ENCODE results near the gene ELL2. TPM values are rescaled to one million over a fixed set of nuclear protein-coding genes. Genes with fewer than 3 reads are reported as not detected.

The ELL2 gene
- total and polyA plus RNA-seq, 4 donors: 12.3 to 79.6 (median 49.0) TPM

- Histone ChIP-seq H3K4me1 (ENCODE audit: control insufficient read depth in 5 of 5, insufficient read depth in 5 of 5, low read length in 5 of 5) (peaks cover 0 to 10% (median 3%) of the 10 kb centered on the region in 5 donors), H3K9me3 (ENCODE audit: control insufficient read depth in 4 of 4, insufficient read depth in 3 of 4, low read length in 3 of 4) (peaks cover 0 to 2% (median 0%) of the 10 kb centered on the region in 4 donors), H3K27me3 (ENCODE audit: control insufficient read depth in 3 of 3, insufficient read depth in 3 of 3, low read length in 2 of 3) (no peaks in the 10 kb centered on the region), H3K4me3 (no peak overlapping the region), H3K27ac (ENCODE audit: low read depth in 1 of 2, low read length in 1 of 2) (no peak overlapping the region), H3K36me3 (ENCODE audit: control insufficient read depth in 4 of 4, insufficient read depth in 4 of 4, low read length in 4 of 4) (peaks cover 0 to 6% (median 0%) of the 10 kb centered on the region in 4 donors), H3K9ac (ENCODE audit: insufficient read depth in 1 of 2, low read length in 2 of 2) (no peak overlapping the region)
- TF ChIP-seq, protein P1, sequence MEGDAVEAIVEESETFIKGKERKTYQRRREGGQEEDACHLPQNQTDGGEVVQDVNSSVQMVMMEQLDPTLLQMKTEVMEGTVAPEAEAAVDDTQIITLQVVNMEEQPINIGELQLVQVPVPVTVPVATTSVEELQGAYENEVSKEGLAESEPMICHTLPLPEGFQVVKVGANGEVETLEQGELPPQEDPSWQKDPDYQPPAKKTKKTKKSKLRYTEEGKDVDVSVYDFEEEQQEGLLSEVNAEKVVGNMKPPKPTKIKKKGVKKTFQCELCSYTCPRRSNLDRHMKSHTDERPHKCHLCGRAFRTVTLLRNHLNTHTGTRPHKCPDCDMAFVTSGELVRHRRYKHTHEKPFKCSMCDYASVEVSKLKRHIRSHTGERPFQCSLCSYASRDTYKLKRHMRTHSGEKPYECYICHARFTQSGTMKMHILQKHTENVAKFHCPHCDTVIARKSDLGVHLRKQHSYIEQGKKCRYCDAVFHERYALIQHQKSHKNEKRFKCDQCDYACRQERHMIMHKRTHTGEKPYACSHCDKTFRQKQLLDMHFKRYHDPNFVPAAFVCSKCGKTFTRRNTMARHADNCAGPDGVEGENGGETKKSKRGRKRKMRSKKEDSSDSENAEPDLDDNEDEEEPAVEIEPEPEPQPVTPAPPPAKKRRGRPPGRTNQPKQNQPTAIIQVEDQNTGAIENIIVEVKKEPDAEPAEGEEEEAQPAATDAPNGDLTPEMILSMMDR (IDR thresholded peaks at IDR 0.05; ENCODE audit: control extremely low read depth, extremely low read depth): no peak
- DNase-seq: no peak
- no peak for ATAC-seq (ENCODE audit: insufficient read depth, low FRiP score)
Measured at GRCh38 chr5:95925939-95926338, 35.7 kb downstream of the ELL2 start.

GRCh38 chr5:95925378-95925744 lies 36.3 kb downstream of the ELL2 start:
- no peak for ATAC-seq (ENCODE audit: insufficient read depth, low FRiP score)
- WGBS, 2 donors: 81% methylated on average over 2 of the region's 2 CpGs
- Histone ChIP-seq H3K4me3 (no peak overlapping the region), H3K36me3 (ENCODE audit: control insufficient read depth in 4 of 4, insufficient read depth in 4 of 4, low read length in 4 of 4) (peaks cover 0 to 7% (median 0%) of the 10 kb centered on the region in 4 donors), H3K9me3 (ENCODE audit: control insufficient read depth in 4 of 4, insufficient read depth in 3 of 4, low read length in 3 of 4) (peaks cover 0 to 2% (median 0%) of the 10 kb centered on the region in 4 donors), H3K27me3 (ENCODE audit: control insufficient read depth in 3 of 3, insufficient read depth in 3 of 3, low read length in 2 of 3) (no peaks in the 10 kb centered on the region), H3K4me1 (ENCODE audit: control insufficient read depth in 5 of 5, insufficient read depth in 5 of 5, low read length in 5 of 5) (peaks cover 0 to 10% (median 3%) of the 10 kb centered on the region in 5 donors), H3K9ac (ENCODE audit: insufficient read depth in 1 of 2, low read length in 2 of 2) (no peak overlapping the region), H3K27ac (ENCODE audit: low read depth in 1 of 2, low read length in 1 of 2) (no peak overlapping the region)
- peak in 1 of 3 donors; percentile 35 for DNase-seq
- TF ChIP-seq, protein P1 (IDR thresholded peaks at IDR 0.05; ENCODE audit: control extremely low read depth, extremely low read depth): no peak

GRCh38 chr5:95924720-95925377 lies 36.8 kb downstream of the ELL2 start:
- DNase-seq (peak in 1 of 3 donors; percentile 30), ATAC-seq (ENCODE audit: insufficient read depth, low FRiP score) (peak; percentile 66)
- WGBS, 2 donors: 28 to 50% methylated on average over 4 of the region's 4 CpGs
- Histone ChIP-seq H3K9ac (ENCODE audit: insufficient read depth in 1 of 2, low read length in 2 of 2) (no peak overlapping the region), H3K4me3 (no peak overlapping the region), H3K36me3 (ENCODE audit: control insufficient read depth in 4 of 4, insufficient read depth in 4 of 4, low read length in 4 of 4) (peaks cover 0 to 6% (median 0%) of the 10 kb centered on the region in 4 donors), H3K27ac (ENCODE audit: low read depth in 1 of 2, low read length in 1 of 2) (no peak overlapping the region), H3K9me3 (ENCODE audit: control insufficient read depth in 4 of 4, insufficient read depth in 3 of 4, low read length in 3 of 4) (peaks cover 0 to 2% (median 0%) of the 10 kb centered on the region in 4 donors), H3K27me3 (ENCODE audit: control insufficient read depth in 3 of 3, insufficient read depth in 3 of 3, low read length in 2 of 3) (no peaks in the 10 kb centered on the region), H3K4me1 (ENCODE audit: control insufficient read depth in 5 of 5, insufficient read depth in 5 of 5, low read length in 5 of 5) (peaks cover 0 to 10% (median 3%) of the 10 kb centered on the region in 5 donors)
- TF ChIP-seq, protein P1 (IDR thresholded peaks at IDR 0.05; ENCODE audit: control extremely low read depth, extremely low read depth): no peak
